SH-SY5Y (cell line): Measurements from ENCODE around the gene ARHGAP24.

Experiments
- GATA2 ChIP-seq: IDR thresholded peaks from 2 replicates; pipeline ENCODE4 v1.6.1; 2011; ENCODE audit warnings: mild to moderate bottlenecking, low read depth, low read length
- GATA3 ChIP-seq: IDR thresholded peaks from 2 replicates; pipeline ENCODE4 v1.6.1; 2011; ENCODE audit warnings: low read depth, mild to moderate bottlenecking, low read length, moderate library complexity

ARHGAP24 gene

GRCh38 chr4:85759388-85759787 lies 284.4 kb downstream of the ARHGAP24 start:
- TF ChIP-seq GATA2 (no peak), GATA3 (no peak)

- no peak for TF ChIP-seq GATA2
- TF ChIP-seq GATA3, result no peak
Measured at GRCh38 chr4:85760511-85760910, 285.6 kb downstream of the ARHGAP24 start.

DNA sequence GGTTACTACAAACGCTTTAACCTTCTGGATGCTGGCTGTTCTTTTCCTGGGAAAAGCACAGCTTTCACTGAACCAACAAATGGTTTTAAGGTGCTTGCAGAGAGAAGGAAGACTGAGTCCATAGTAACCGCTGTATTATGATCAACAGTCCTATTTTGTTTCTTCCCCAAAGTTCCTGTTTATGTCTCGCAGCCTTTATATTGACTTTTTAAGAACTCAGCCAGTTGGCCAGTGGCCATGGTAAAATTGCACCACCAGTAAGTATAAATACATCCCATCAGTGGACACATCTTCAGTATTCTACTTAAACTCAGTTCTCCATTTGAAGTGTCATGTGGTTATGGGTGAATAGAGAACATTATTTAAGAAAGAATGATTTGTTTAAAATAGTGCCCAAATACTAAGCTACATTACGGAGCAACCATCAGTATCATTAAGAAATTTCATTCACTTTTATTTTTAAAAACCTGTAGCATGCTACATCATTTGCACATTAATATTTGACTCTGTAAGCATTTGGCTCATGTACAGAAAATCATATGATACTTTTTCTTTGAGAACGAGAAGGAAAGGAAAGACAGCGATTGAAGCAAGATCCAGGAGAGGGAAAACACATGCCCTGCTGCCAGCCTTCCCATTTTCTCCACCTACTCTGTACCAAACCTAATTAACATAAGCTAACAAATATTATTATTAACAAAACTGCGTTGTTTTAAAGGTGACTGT lies 287.0 kb downstream of the ARHGAP24 start:
- TF ChIP-seq GATA3 (no peak), GATA2 (no peak)

DNA sequence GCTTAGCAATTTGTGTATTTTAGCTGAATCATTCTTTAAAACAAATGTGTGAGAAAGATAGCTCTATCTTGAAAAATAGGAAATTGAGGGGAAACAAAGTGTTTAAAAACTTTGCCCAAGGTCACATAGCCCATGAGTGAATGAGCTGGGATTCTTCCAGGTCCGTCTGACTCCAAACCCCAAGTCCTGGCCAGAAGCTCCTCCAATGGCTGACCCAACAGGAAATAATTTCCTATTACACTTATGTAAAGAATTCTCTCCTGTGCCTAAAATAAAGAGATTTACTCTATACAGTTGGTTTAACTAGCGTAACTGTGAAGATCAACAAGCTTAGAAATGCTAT lies 287.6 kb downstream of the ARHGAP24 start:
- no peak for TF ChIP-seq GATA2
- TF ChIP-seq GATA3, result no peak

GRCh38 chr4:85763202-85763601 lies 288.3 kb downstream of the ARHGAP24 start:
- TF ChIP-seq GATA2, result no peak
- no peak for TF ChIP-seq GATA3

GRCh38 chr4:85767649-85768048 lies 292.7 kb downstream of the ARHGAP24 start:
- no peak for TF ChIP-seq GATA2
- TF ChIP-seq GATA3, result no peak

- TF ChIP-seq GATA2 (no peak), GATA3 (no peak)
Measured at GRCh38 chr4:85769009-85769408, 294.1 kb downstream of the ARHGAP24 start.

GRCh38 chr4:85772470-85772869 lies 297.5 kb downstream of the ARHGAP24 start:
- TF ChIP-seq GATA2, result no peak
- TF ChIP-seq GATA3, result no peak

DNA sequence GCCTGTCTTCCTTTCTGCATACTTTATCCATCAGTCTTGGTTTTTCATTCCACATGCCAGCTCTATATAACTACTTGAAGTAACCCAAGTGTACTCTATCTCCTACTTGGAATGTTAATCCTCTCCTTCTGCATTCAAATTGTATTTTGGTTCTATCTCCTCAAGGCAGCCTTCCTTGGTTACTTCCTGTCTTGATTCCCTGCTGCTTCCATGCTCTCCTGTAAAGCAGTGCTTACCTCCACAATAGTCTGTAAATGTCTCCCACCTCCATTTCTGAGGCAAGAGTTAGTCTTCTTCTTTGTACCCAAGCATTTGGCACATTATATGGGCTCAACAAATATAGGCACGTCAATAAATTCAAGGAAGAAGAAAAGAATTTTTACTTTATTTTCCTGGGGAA lies 298.4 kb downstream of the ARHGAP24 start:
- TF ChIP-seq GATA2, result no peak
- TF ChIP-seq GATA3, result no peak

DNA sequence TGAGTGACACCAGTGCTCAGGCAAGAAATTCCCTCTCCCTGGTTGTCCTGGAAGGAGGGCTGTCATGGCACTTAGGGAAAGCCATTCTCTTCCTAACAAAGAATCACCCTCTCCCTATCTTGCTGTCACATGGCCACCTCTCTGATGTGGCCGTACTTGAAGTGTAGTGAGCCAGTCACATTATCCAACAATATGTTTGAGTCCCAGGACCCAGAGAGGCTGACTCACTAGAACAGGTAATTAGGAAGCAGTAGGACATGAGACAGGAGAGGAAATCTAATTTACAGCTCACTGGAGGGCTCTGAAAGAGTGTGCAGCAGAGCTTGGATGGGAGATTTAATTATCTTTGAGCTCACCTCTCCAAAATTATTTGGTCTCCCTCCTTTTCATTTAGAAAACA lies 299.1 kb downstream of the ARHGAP24 start:
- TF ChIP-seq GATA3, result no peak
- no peak for TF ChIP-seq GATA2

GRCh38 chr4:85774489-85774888 lies 299.5 kb downstream of the ARHGAP24 start:
- TF ChIP-seq GATA2, result no peak
- no peak for TF ChIP-seq GATA3

DNA sequence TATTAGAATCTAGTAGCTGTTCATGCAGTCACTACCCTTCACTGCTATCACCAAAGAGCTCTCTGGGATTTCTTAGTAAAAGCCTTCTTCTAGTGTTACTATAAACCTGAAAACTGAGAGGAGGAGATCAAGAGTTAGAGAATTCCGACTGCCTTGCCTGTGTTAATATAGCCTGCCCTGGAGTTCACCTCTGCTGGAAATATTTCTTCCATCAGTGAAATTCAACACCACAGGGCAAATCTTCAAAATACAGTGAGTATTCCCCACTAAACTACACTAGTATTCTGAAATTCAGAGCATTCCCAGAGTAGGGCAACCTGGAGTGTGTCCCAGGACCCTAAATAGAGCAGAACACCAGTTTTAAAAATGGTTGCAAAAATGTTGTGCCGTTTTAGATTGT lies 301.1 kb downstream of the ARHGAP24 start:
- TF ChIP-seq GATA2 (no peak), GATA3 (no peak)

DNA sequence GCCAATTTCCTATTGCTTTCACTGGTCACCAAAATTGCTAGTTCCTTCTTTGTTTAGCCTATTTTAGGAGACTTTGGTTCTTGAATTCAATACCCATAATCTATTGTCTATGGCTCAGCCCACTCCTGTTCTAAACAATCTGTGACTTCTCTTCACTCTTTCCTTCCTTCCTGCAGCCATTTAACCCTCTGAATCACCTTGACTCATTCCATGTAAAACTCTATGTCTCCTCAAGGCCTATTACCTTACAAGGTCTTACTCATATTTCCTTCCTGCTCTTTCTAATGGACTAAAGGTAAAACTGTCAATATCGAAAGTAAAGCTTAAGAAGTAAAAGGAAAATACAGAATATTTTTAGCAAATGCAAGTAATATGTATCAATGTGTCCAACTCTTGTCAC lies 301.6 kb downstream of the ARHGAP24 start:
- TF ChIP-seq GATA2 (no peak), GATA3 (no peak)

- TF ChIP-seq GATA3 (no peak), GATA2 (no peak)
Measured at GRCh38 chr4:85777908-85778631, 303.1 kb downstream of the ARHGAP24 start.

GRCh38 chr4:85778632-85779131 lies 303.7 kb downstream of the ARHGAP24 start:
- no peak for TF ChIP-seq GATA2
- no peak for TF ChIP-seq GATA3
